SK-N-MC (cell line): ENCODE results near the gene TRAPPC12.

Experiments used
- DNase-seq: peaks from one replicate; pipeline ENCODE4 v3.0.0-alpha.2; 2011; ENCODE audit warnings: low read depth, low spot score
- H3K27ac ChIP-seq: fragments of 200-600 bp; sonication (generic); 2 replicates; pipeline ENCODE4 v1.5.1; 2016; ENCODE audit warnings: mixed run types
- H3K36me3 ChIP-seq: fragments of 200-600 bp; sonication (generic); 2 replicates; pipeline ENCODE4 v1.6.1; 2017; ENCODE audit warnings: antibody characterized with exemption, low read length, mixed read lengths; ENCODE audit not compliant: insufficient read depth
- H3K4me3 ChIP-seq: fragments of 200-600 bp; sonication (generic); 2 replicates; pipeline ENCODE4 v1.5.1; 2016
- H3K9ac ChIP-seq: fragments of 200-600 bp; sonication (generic); 2 replicates; pipeline ENCODE4 v1.8.0; 2017; ENCODE audit warnings: mixed run types, mixed read lengths; ENCODE audit not compliant: insufficient read length
- H3K9me3 ChIP-seq: fragments of 200-600 bp; sonication (generic); 2 replicates; pipeline ENCODE4 v1.6.1; 2017; ENCODE audit warnings: low read depth, mild to moderate bottlenecking, antibody characterized with exemption, low read length, moderate library complexity, mixed read lengths
- EZH2 ChIP-seq: fragments of 200-600 bp; sonication (generic); IDR thresholded peaks from one replicate; pipeline ENCODE4 v1.6.1; 2017; ENCODE audit warnings: antibody characterized with exemption
- FOXP2 ChIP-seq: optimal IDR thresholded peaks from 2 replicates; pipeline ENCODE3; 2011; ENCODE audit warnings: mild to moderate bottlenecking, moderate library complexity; ENCODE audit not compliant: insufficient read depth; ENCODE audit errors: extremely low read length, control extremely low read depth
- POLR2AphosphoS5 ChIP-seq: IDR thresholded peaks from 2 replicates; pipeline ENCODE4 v1.6.1; 2012; ENCODE audit warnings: mild to moderate bottlenecking, low read depth, low read length, borderline replicate concordance

Gene TRAPPC12

DNA sequence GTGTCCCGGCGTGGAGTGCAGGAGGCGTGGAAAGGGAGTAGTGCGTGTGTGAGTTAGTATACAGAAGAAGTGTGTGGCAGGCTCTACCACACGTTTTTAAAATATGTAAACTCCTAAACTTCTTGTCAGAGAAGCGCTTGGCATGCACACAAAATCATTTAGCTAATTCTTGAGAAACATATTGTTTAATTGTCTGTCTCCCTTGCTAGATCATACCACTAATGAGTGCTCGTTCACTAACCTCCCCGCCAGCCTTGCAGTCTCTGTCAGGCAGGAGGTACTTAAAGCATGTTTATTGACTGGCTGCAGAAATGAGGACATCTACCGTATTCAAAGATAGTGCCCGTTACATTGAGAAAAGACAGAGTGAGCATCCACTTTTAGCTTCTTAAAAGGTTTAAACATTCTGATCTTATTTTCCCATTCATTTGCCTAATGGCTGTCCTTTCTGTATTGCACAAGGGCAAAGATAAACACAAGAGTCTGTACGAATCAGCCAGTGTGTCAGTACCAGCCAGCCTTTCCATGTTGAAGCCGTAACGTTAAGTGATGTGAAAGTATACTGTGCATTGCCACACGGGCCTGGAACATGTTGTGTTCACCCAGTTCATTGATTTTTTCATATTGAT lies 41.4 kb downstream of the TRAPPC12 start:
- TF ChIP-seq POLR2AphosphoS5 = no peak
- TF ChIP-seq FOXP2 = no peak
- no peak for TF ChIP-seq EZH2
- no peak for DNase-seq
- H3K9ac ChIP-seq = no peak overlapping the region
- peaks cover 24% of the 10 kb centered on the region for H3K36me3 ChIP-seq
- no peak overlapping the region for H3K27ac ChIP-seq
- no peaks in the 10 kb centered on the region for H3K9me3 ChIP-seq
- no peak overlapping the region for H3K4me3 ChIP-seq

GRCh38 chr2:3421580-3421979 lies 42.1 kb downstream of the TRAPPC12 start:
- Histone ChIP-seq H3K9ac (no peak overlapping the region), H3K36me3 (peaks cover 31% of the 10 kb centered on the region), H3K27ac (no peak overlapping the region), H3K9me3 (no peaks in the 10 kb centered on the region), H3K4me3 (no peak overlapping the region)
- no peak for DNase-seq
- TF ChIP-seq POLR2AphosphoS5 = no peak

DNA sequence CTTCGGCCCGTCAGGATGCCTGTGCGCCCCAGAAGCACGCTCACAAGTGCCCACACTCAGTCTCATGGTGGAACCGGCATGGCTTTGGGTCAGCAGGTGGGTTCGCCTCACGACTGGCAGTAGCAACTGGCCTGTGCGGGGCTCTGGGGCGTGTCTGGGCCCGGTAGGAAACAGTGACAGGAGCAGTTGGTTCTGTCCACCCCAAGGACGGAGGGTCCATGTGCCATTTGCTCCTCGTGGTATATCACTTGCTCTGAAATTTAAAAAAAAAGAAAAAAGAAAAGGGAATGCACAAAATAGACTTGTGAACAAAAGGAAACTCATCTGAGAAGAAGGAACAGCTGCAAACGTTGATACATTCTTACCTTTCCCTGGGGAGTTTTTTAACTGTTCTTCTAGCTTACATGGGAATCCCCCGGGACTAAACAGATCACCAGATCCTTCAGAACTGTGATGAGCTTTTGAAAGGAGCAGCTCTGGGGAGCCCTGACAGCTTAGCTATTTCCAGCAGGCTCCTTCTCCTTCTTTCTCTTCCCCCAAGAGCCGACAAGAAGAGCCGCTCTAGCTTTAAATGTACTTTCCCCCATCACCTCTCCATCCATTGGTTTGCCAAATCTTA lies 42.8 kb downstream of the TRAPPC12 start:
- no peak overlapping the region for H3K4me3 ChIP-seq
- no peaks in the 10 kb centered on the region for H3K9me3 ChIP-seq
- peaks cover 32% of the 10 kb centered on the region for H3K36me3 ChIP-seq
- H3K9ac ChIP-seq = no peak overlapping the region
- no peak overlapping the region for H3K27ac ChIP-seq
- no peak for DNase-seq
- TF ChIP-seq POLR2AphosphoS5 (no peak), FOXP2 (no peak), EZH2 (no peak)

DNA sequence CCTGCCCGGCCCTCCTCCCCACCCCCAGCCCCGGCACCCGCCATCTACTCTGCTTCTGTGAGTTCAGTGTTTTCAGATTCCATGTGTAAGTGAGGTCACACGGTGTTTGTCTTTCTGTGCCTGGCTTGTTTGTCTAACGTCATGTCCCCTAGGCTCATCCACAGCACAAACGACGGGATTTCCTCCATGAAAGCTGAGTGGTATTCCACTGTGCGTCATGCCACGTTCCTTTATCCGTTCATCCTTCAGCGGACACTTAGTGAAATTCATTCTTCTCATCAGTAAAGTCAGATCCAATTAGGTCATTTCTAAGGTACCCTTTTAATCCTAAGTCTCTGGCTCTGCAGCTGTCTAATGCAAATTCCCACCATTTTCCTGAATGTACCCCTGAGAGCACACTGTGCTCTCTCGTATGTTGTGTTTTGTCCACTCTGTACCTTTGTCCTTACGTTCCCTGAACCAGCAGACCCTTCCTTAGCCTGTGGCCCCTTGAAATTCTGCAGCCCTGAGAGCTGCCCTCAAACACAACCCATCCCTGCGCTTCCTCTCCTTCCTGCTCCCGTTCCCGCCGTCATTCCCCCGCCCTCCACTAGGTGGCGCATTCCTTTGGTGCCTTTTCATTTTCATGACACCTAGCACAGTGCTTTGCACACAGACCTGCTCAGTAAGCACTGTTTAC lies 44.1 kb downstream of the TRAPPC12 start:
- no peaks in the 10 kb centered on the region for H3K9me3 ChIP-seq
- no peak overlapping the region for H3K4me3 ChIP-seq
- peaks cover 32% of the 10 kb centered on the region for H3K36me3 ChIP-seq
- H3K27ac ChIP-seq = no peak overlapping the region
- no peak overlapping the region for H3K9ac ChIP-seq
- DNase-seq = no peak
- TF ChIP-seq FOXP2 = no peak
- no peak for TF ChIP-seq EZH2
- TF ChIP-seq POLR2AphosphoS5 = no peak

DNA sequence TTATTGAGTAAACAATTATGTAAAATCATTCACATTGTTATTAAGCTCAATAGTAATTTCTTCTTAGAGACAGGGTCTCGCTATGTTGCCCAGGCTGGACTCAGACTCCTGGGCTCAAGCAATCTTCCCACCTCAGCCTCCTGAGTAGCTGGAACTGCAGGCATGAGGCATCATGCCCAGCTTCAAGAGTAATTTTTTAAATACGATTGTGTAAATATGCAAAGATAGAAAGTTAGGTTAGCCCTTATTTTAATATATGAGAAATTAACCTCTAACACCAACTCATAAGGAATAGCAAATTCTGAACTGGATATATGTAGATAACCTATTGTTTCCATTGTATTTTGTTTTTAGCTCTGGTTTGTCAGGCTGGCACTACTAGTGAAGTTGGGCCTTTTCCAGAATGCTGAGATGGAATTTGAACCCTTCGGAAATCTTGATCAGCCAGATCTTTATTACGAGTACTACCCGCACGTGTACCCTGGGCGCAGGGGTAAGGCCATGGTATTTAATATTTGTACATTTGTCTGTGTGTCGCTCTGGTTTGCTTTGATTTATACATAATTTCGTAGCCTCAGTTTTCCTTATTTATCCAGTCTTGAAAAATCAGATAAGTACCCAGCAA lies 44.8 kb downstream of the TRAPPC12 start:
- no peak overlapping the region for H3K27ac ChIP-seq
- TF ChIP-seq FOXP2 (no peak), EZH2 (no peak), POLR2AphosphoS5 (no peak)
- no peak overlapping the region for H3K4me3 ChIP-seq
- no peak overlapping the region for H3K9ac ChIP-seq
- H3K36me3 ChIP-seq = peaks cover 32% of the 10 kb centered on the region
- DNase-seq = no peak
- H3K9me3 ChIP-seq = no peaks in the 10 kb centered on the region

DNA sequence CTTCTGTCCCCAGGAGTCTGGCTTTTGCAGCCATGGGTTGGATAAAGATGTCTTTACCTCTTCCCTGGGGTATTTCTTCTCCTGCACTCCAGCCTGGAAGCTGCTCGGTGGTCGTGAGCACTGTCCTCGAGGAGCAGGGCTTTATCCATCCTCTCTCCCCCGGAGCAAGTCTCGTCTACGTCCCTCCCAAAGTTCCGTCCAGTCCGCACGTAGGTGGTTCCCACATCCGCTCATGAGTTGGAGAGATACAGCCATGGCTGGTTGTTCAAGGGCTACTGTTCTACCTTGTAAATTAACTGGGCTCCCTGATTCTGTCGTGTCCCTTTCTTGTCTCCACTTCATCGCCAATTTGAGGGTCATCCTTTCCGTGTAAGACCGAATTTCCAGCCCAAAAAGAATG lies 47.1 kb downstream of the TRAPPC12 start:
- DNase-seq = no peak
- Histone ChIP-seq H3K27ac (no peak overlapping the region), H3K36me3 (peaks cover 32% of the 10 kb centered on the region), H3K9ac (no peak overlapping the region), H3K4me3 (no peak overlapping the region), H3K9me3 (no peaks in the 10 kb centered on the region)
- TF ChIP-seq FOXP2 (no peak), POLR2AphosphoS5 (no peak), EZH2 (no peak)

DNA sequence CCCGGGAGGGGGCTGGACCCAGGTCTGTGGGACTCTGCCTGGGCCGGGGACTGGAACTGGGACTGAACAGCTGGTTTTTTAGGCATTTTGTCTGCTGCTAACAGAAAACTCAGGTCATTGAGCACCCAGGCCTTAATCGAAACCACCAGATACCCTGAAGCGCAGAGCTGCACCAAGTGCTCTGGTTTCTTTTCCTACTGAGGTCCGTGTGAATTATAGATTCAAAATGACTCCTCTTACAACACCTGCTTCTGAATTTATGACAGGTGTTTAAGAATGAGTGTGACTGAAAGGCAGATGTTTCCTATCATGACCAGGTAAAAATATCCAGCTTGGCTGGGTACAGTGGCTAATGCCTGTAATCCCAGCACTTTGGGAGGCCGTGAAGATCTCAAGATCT lies 47.8 kb downstream of the TRAPPC12 start:
- TF ChIP-seq POLR2AphosphoS5 = no peak
- no peak for TF ChIP-seq EZH2
- TF ChIP-seq FOXP2 = no peak
- Histone ChIP-seq H3K4me3 (no peak overlapping the region), H3K9me3 (no peaks in the 10 kb centered on the region), H3K9ac (no peak overlapping the region), H3K36me3 (peaks cover 32% of the 10 kb centered on the region), H3K27ac (no peak overlapping the region)
- DNase-seq = no peak

- Histone ChIP-seq H3K4me3 (no peak overlapping the region), H3K36me3 (peaks cover 27% of the 10 kb centered on the region), H3K9me3 (no peaks in the 10 kb centered on the region), H3K9ac (no peak overlapping the region), H3K27ac (no peak overlapping the region)
- no peak for TF ChIP-seq POLR2AphosphoS5
- no peak for TF ChIP-seq FOXP2
- no peak for TF ChIP-seq EZH2
- no peak for DNase-seq
Observed at GRCh38 chr2:3428577-3428976, 49.1 kb downstream of the TRAPPC12 start.
